WTC11 (cell line): Measurements from ENCODE around the gene NAALADL1. TPM values are rescaled to one million over a fixed set of nuclear protein-coding genes. Genes with fewer than 3 reads are reported as not detected.

ENCODE experiments used
- ATAC-seq: fragments of 200-7000 bp; cut with Tn5 transposase; 2 replicates; pipeline ENCODE4 v1.10.0; 2021; ENCODE audit warnings: mild to moderate bottlenecking, moderate library complexity
- CTCF ChIA-PET: fragments of 300-600 bp; sonication (Branson Sonifier 250); formaldehyde crosslinking; loops from one replicate; lab custom pipeline; 2021; ENCODE audit warnings: antibody characterized with exemption; lab: Charles Lee
- POLR2A ChIA-PET: fragments of 350-600 bp; sonication (Branson Sonifier 250); formaldehyde crosslinking; loops from one replicate; lab custom pipeline; 2021; ENCODE audit warnings: antibody characterized with exemption; lab: Charles Lee
- DNase-seq: peaks from one replicate; pipeline ENCODE4 v3.0.0; 2021; ENCODE audit warnings: low spot score
- H3K27ac Mint-ChIP-seq: 2 replicates; pipeline ENCODE4 v1.8.0; 2021; ENCODE audit warnings: mixed read lengths
- H3K27me3 Mint-ChIP-seq: 2 replicates; pipeline ENCODE4 v1.8.0; 2021; ENCODE audit warnings: low read depth, mild to moderate bottlenecking, moderate library complexity, mixed read lengths
- H3K36me3 Mint-ChIP-seq: 2 replicates; pipeline ENCODE4 v1.8.0; 2021; ENCODE audit warnings: mixed read lengths
- H3K4me1 Mint-ChIP-seq: 2 replicates; pipeline ENCODE4 v1.8.0; 2022; ENCODE audit warnings: mixed read lengths
- H3K4me3 Mint-ChIP-seq: 2 replicates; pipeline ENCODE4 v1.8.0; 2021; ENCODE audit warnings: mild to moderate bottlenecking, moderate library complexity, mixed read lengths
- H3K9me3 Mint-ChIP-seq: 2 replicates; pipeline ENCODE4 v1.8.0; 2021; ENCODE audit warnings: mixed read lengths
- CDX4 ChIP-seq: fragments of 250-450 bp; sonication (Bioruptor Pico); IDR thresholded peaks from 2 replicates; pipeline ENCODE4 v1.9.0; 2021; ENCODE audit warnings: moderate library complexity, mild to moderate bottlenecking, inconsistent platforms, borderline replicate concordance
- CREB1 ChIP-seq: sonication (generic); formaldehyde crosslinking; IDR thresholded peaks from 2 replicates; pipeline ENCODE4 v1.8.0; 2023; ENCODE audit warnings: mild to moderate bottlenecking, missing genetic modification reagents
- CREM ChIP-seq: sonication (generic); formaldehyde crosslinking; IDR thresholded peaks from 2 replicates; pipeline ENCODE4 v1.8.1; 2022; ENCODE audit warnings: mild to moderate bottlenecking, missing genetic modification reagents, moderate library complexity
- ERG ChIP-seq: fragments of 250-450 bp; sonication (Bioruptor Pico); IDR thresholded peaks from 2 replicates; pipeline ENCODE4 v1.8.0; 2021; ENCODE audit warnings: mild to moderate bottlenecking
- FOXK1 ChIP-seq: sonication (generic); formaldehyde crosslinking; IDR thresholded peaks from 2 replicates; pipeline ENCODE4 v1.8.0; 2022; ENCODE audit warnings: mild to moderate bottlenecking, moderate library complexity, missing genetic modification reagents
- FOXP1 ChIP-seq: sonication (generic); formaldehyde crosslinking; IDR thresholded peaks from 2 replicates; pipeline ENCODE4 v1.8.0; 2022; ENCODE audit warnings: missing genetic modification reagents, mild to moderate bottlenecking, moderate library complexity, borderline replicate concordance
- GRHL2 ChIP-seq: fragments of 250-450 bp; sonication (Bioruptor Pico); IDR thresholded peaks from 2 replicates; pipeline ENCODE4 v1.8.0; 2022; ENCODE audit warnings: mild to moderate bottlenecking, moderate library complexity; ENCODE audit not compliant: insufficient replicate concordance, severe bottlenecking
- GTF2I ChIP-seq: fragments of 250-450 bp; sonication (Bioruptor Pico); conservative IDR thresholded peaks from 2 replicates; pipeline ENCODE4 v1.4.0; 2021; ENCODE audit warnings: mild to moderate bottlenecking
- JAZF1 ChIP-seq: fragments of 250-450 bp; sonication (Bioruptor Pico); IDR thresholded peaks from 2 replicates; pipeline ENCODE4 v1.9.0; 2021; ENCODE audit warnings: moderate library complexity, mild to moderate bottlenecking, inconsistent platforms
- MXD4 ChIP-seq: fragments of 250-450 bp; sonication (Bioruptor Pico); IDR thresholded peaks from 2 replicates; pipeline ENCODE4 v1.8.0; 2021; ENCODE audit warnings: mild to moderate bottlenecking, moderate library complexity, borderline replicate concordance
- NFATC4 ChIP-seq: fragments of 250-450 bp; sonication (Bioruptor Pico); IDR thresholded peaks from 2 replicates; pipeline ENCODE4 v1.9.0; 2021; ENCODE audit warnings: mild to moderate bottlenecking
- PRRX2 ChIP-seq: fragments of 250-450 bp; sonication (Bioruptor Pico); IDR thresholded peaks from 2 replicates; pipeline ENCODE4 v1.8.0; 2021; ENCODE audit warnings: mild to moderate bottlenecking
- RELA ChIP-seq: sonication (generic); formaldehyde crosslinking; IDR thresholded peaks from 2 replicates; pipeline ENCODE4 v1.8.1; 2022; ENCODE audit warnings: missing genetic modification reagents, mild to moderate bottlenecking, borderline replicate concordance
- SMAD3 ChIP-seq: sonication (generic); formaldehyde crosslinking; IDR thresholded peaks from 2 replicates; pipeline ENCODE4 v1.8.0; 2022; ENCODE audit warnings: missing genetic modification reagents, mild to moderate bottlenecking, borderline replicate concordance
- TCF7 ChIP-seq: sonication (generic); formaldehyde crosslinking; IDR thresholded peaks from 2 replicates; pipeline ENCODE4 v1.8.0; 2022; ENCODE audit warnings: mild to moderate bottlenecking, low read depth, missing genetic modification reagents, moderate library complexity
- ZNF121 ChIP-seq: sonication (generic); formaldehyde crosslinking; IDR thresholded peaks from 2 replicates; pipeline ENCODE4 v1.8.0; 2023; ENCODE audit warnings: missing genetic modification reagents
- ZNF263 ChIP-seq: sonication (generic); formaldehyde crosslinking; IDR thresholded peaks from 2 replicates; pipeline ENCODE4 v1.8.1; 2022; ENCODE audit warnings: low read depth, mild to moderate bottlenecking, moderate library complexity, missing genetic modification reagents
- ZNF317 ChIP-seq: sonication (generic); formaldehyde crosslinking; IDR thresholded peaks from 2 replicates; pipeline ENCODE4 v1.8.1; 2023; ENCODE audit warnings: low read depth, mild to moderate bottlenecking, moderate library complexity, missing genetic modification reagents, borderline replicate concordance
- ZNF396 ChIP-seq: fragments of 250-450 bp; sonication (Bioruptor Pico); IDR thresholded peaks from 2 replicates; pipeline ENCODE4 v1.8.0; 2021; ENCODE audit warnings: mild to moderate bottlenecking, moderate library complexity, borderline replicate concordance
- total RNA-seq: library from RNA; stranded (reverse); gene quantifications from 3 replicates; pipeline ENCODE4 v1.2.3, GENCODE V29; 2021
- TF ChIP-seq, protein P1 (sequence below): sonication (generic); formaldehyde crosslinking; IDR thresholded peaks from 2 replicates; pipeline ENCODE4 v1.8.1; 2022; ENCODE audit warnings: mild to moderate bottlenecking, moderate library complexity, missing genetic modification reagents
- TF ChIP-seq, protein P2 (sequence below): fragments of 250-450 bp; sonication (Bioruptor Pico); IDR thresholded peaks from 2 replicates; pipeline ENCODE4 v1.9.0; 2021; ENCODE audit warnings: mild to moderate bottlenecking, borderline replicate concordance
- TF ChIP-seq, protein P3 (sequence below): sonication (generic); formaldehyde crosslinking; IDR thresholded peaks from 2 replicates; pipeline ENCODE4 v1.8.1; 2023; ENCODE audit warnings: mild to moderate bottlenecking, missing genetic modification reagents
- TF ChIP-seq, protein P4 (sequence below): fragments of 250-450 bp; sonication (Bioruptor Pico); IDR thresholded peaks from 2 replicates; pipeline ENCODE4 v1.9.0; 2021; ENCODE audit warnings: mild to moderate bottlenecking

NAALADL1 gene
- total RNA-seq, 1 experiment from 2014 or later: 4.5 TPM

DNA sequence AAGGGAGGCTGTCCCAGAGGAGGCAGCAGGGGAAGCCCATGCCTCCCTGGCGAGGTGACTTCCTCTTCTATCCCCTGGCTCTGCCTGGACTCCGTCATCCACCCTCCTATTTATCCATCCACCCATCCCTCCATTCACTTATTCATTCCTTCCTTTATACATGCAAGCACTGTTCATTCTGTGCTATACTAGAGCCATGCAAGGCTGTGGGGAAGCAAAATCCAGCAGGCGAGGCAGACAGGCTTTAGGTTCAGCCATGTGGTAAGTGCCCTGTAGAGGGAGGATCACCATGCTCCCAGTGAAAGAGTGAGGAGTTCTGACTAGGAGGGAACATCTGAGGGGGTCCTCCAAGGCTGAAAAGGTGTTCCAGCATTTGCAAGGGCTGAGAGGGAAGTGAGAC, 1.2 kb upstream of the NAALADL1 start (continued):
- TF ChIP-seq, protein P1, sequence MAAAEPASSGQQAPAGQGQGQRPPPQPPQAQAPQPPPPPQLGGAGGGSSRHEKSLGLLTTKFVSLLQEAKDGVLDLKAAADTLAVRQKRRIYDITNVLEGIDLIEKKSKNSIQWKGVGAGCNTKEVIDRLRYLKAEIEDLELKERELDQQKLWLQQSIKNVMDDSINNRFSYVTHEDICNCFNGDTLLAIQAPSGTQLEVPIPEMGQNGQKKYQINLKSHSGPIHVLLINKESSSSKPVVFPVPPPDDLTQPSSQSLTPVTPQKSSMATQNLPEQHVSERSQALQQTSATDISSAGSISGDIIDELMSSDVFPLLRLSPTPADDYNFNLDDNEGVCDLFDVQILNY: no peak
- TF ChIP-seq CREM (no peak), MXD4 (CRISPR knock-in tag) (no peak), NFATC4 (no peak), CREB1 (CRISPR knock-in tag) (no peak)

DNA sequence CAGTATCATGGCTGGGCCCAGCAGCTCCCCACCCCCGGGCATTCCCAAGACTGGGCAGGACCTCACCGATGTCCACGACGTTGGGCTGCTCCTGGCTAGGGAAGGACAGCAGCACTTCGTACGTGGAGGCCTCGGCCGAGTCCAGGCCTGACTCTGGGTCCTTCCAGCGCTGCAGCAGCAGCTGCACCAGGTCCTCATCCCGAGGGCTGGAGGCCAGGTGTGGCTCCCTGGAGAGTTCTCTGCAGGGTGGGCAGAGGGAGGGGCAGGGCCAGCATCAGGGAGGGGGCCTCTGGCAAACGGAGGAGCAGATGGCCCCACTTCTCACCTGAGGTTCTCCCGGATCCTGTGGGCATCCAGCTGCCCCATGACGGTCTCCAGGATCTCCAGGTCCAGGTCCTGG, 341 bp downstream of the NAALADL1 start:
- CTCF ChIA-PET: interaction anchor here (0.5 to 1.0 kb wide), 2 partner anchors 54 to 79 kb away, joined by 3 read pairs; no protein-coding TSS in a partner anchor
- Mint-ChIP-seq H3K27me3 (no peaks in the 10 kb centered on the region; the same call in 1 of the 2 replicates), H3K4me1 (peaks cover 2% of the 10 kb centered on the region), H3K36me3 (no peaks in the 10 kb centered on the region), H3K27ac (no peak overlapping the region), H3K9me3 (no peaks in the 10 kb centered on the region), H3K4me3 (no peak overlapping the region)
- ATAC-seq: no peak
- DNase-seq: no peak
- TF ChIP-seq, protein P2, sequence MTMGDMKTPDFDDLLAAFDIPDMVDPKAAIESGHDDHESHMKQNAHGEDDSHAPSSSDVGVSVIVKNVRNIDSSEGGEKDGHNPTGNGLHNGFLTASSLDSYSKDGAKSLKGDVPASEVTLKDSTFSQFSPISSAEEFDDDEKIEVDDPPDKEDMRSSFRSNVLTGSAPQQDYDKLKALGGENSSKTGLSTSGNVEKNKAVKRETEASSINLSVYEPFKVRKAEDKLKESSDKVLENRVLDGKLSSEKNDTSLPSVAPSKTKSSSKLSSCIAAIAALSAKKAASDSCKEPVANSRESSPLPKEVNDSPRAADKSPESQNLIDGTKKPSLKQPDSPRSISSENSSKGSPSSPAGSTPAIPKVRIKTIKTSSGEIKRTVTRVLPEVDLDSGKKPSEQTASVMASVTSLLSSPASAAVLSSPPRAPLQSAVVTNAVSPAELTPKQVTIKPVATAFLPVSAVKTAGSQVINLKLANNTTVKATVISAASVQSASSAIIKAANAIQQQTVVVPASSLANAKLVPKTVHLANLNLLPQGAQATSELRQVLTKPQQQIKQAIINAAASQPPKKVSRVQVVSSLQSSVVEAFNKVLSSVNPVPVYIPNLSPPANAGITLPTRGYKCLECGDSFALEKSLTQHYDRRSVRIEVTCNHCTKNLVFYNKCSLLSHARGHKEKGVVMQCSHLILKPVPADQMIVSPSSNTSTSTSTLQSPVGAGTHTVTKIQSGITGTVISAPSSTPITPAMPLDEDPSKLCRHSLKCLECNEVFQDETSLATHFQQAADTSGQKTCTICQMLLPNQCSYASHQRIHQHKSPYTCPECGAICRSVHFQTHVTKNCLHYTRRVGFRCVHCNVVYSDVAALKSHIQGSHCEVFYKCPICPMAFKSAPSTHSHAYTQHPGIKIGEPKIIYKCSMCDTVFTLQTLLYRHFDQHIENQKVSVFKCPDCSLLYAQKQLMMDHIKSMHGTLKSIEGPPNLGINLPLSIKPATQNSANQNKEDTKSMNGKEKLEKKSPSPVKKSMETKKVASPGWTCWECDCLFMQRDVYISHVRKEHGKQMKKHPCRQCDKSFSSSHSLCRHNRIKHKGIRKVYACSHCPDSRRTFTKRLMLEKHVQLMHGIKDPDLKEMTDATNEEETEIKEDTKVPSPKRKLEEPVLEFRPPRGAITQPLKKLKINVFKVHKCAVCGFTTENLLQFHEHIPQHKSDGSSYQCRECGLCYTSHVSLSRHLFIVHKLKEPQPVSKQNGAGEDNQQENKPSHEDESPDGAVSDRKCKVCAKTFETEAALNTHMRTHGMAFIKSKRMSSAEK (CRISPR knock-in tag): no peak
- TF ChIP-seq, protein P3, sequence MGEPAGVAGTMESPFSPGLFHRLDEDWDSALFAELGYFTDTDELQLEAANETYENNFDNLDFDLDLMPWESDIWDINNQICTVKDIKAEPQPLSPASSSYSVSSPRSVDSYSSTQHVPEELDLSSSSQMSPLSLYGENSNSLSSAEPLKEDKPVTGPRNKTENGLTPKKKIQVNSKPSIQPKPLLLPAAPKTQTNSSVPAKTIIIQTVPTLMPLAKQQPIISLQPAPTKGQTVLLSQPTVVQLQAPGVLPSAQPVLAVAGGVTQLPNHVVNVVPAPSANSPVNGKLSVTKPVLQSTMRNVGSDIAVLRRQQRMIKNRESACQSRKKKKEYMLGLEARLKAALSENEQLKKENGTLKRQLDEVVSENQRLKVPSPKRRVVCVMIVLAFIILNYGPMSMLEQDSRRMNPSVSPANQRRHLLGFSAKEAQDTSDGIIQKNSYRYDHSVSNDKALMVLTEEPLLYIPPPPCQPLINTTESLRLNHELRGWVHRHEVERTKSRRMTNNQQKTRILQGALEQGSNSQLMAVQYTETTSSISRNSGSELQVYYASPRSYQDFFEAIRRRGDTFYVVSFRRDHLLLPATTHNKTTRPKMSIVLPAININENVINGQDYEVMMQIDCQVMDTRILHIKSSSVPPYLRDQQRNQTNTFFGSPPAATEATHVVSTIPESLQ (CRISPR knock-in tag): no peak
- TF ChIP-seq FOXK1 (no peak), CDX4 (no peak), JAZF1 (CRISPR knock-in tag) (no peak), ZNF263 (CRISPR knock-in tag) (no peak), GTF2I (CRISPR knock-in tag) (no peak), ERG (CRISPR knock-in tag) (no peak), SMAD3 (no peak), RELA (CRISPR knock-in tag) (no peak), ZNF396 (CRISPR knock-in tag) (no peak), FOXP1 (no peak), GRHL2 (CRISPR knock-in tag) (no peak), TCF7 (no peak), PRRX2 (CRISPR knock-in tag) (no peak), ZNF317 (no peak), ZNF121 (CRISPR knock-in tag) (no peak)
- TF ChIP-seq, protein P4, sequence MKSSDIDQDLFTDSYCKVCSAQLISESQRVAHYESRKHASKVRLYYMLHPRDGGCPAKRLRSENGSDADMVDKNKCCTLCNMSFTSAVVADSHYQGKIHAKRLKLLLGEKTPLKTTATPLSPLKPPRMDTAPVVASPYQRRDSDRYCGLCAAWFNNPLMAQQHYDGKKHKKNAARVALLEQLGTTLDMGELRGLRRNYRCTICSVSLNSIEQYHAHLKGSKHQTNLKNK (CRISPR knock-in tag): no peak
- POLR2A ChIA-PET: no interaction called here
